Fibroblast of the aortic adventitia (primary cell): ENCODE measurements around the gene SIGLEC6. TPM values are rescaled to one million over a fixed set of nuclear protein-coding genes. Genes with fewer than 3 reads are reported as not detected.

ENCODE experiments used
- DNase-seq: peaks from one replicate; pipeline ENCODE4 v3.0.0-alpha.2; 2010; ENCODE audit warnings: low read depth
- H3K4me3 ChIP-seq: 2 replicates; pipeline ENCODE4 v1.5.1; 2011; ENCODE audit warnings: low read depth, mild to moderate bottlenecking, control low read depth, low read length, moderate library complexity
- CTCF ChIP-seq: IDR thresholded peaks from 2 replicates; pipeline ENCODE4 v1.5.1; 2011; ENCODE audit warnings: mild to moderate bottlenecking, low read length, control low read depth, inconsistent platforms; ENCODE audit not compliant: insufficient read depth
- total RNA-seq: library from RNA; depleted of rRNA; stranded (reverse); fragments of >200 nt; gene quantifications from 2 replicates; pipeline ENCODE4 v1.2.3, GENCODE V29; 2012; ENCODE audit warnings: low replicate concordance

SIGLEC6 gene
- total RNA-seq, 1 donor, result not detected

GRCh38 chr19:51529301-51529700 is 2.2 kb downstream of the SIGLEC6 start:
- H3K4me3 ChIP-seq, result no peak overlapping the region
- no peak for DNase-seq
- no peak for TF ChIP-seq CTCF

GRCh38 chr19:51525651-51526050 is 5.8 kb downstream of the SIGLEC6 start:
- DNase-seq, result no peak
- TF ChIP-seq CTCF, result no peak
- no peak overlapping the region for H3K4me3 ChIP-seq

DNA sequence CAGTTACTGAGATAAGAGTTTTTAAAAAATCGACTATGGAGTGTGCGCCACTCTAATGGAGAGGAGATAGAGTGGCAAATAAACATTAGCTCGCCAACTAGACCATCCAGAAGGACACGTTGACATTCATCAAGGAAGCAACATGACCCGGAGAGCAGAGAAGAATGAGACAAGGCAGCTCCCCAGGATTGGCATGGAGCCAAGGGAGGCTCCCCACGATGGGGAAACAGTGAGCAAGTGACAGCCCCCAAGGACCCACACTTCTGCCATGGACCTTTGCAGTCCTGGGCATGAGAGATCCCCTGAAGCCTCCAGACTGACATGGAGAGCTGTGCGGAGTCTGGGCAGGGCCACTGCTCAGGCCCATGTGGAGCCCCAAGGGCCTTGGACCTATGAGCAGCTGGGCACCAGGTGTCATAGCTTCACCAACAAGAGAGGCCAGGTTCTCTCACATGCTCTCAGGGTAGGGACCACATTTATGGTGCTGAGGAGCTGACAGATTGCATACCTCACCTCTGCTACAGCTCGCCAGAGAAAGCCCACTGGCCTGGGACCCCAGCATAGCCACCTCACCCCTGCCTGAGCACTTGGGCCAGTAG is 6.7 kb downstream of the SIGLEC6 start:
- TF ChIP-seq CTCF, result no peak
- no peak for DNase-seq

DNA sequence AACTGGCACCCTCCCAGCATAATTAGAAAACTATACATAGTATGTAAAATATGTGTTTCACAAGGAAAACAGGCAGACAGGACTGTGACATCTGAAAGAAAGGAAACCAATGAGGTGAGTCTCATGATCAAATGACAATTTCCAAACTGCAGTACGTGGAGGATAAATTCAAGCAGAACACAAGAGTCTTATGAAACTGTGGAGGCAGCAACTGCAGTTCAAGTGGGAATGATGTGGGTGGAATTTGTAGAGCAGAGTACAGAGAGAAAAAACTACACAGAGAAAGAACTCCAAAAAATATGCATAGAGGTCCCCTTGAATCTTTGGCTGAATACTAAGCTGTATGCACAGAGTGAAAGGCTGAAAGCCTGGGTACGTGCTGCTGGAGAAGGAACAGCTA is 9.7 kb downstream of the SIGLEC6 start:
- H3K4me3 ChIP-seq, result no peak overlapping the region
- TF ChIP-seq CTCF, result no peak
- DNase-seq, result no peak

More for the DNA sequence above, 6.7 kb downstream of the SIGLEC6 start:
- H3K4me3 ChIP-seq, result no peak overlapping the region

DNA sequence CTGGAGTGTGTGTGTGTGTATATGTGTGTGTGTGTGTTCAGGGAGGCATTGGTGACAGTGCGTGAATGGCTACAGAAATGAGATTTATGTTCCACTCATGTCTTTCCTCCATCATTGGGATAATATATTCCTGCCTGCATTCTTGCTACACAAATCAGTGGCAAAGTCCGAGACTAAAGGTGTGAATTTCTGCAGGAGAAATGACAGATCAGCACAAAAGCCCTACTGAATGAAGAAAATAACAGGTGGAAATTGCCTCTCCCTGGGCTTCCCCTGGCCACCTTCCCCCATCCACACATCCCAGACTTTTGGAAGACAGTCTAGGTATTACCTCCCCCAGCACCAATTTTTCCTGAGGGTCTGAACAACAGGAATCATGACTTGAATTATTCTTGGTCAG is 10.1 kb downstream of the SIGLEC6 start:
- H3K4me3 ChIP-seq, result no peak overlapping the region
- no peak for DNase-seq
- TF ChIP-seq CTCF, result no peak

DNA sequence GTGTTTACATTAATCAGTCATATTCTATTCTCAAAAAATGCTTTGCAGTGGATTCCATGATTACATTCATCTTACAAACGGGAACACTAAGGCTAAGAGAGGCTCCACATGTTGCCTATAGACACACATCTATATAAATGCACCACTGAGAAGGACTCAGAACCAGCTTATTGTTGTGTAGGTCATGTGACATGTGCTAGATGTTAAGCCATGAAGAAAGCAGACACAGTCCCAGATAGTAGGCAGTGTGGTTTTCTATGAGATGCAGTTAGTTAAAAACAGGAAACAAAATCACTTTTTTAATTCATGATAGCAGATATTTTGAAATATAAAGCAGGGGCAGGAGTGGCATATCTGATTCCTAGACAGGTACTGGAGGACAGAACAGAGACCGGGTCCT is 10.7 kb downstream of the SIGLEC6 start:
- no peak for DNase-seq
- TF ChIP-seq CTCF, result no peak
- H3K4me3 ChIP-seq, result no peak overlapping the region

- no peak overlapping the region for H3K4me3 ChIP-seq
- peak; percentile 75 for TF ChIP-seq CTCF
- DNase-seq, result peak; percentile 69
These were observed 16.5 kb downstream of the SIGLEC6 start for GRCh38 chr19:51514866-51515481.
